NCI-H128 (cell line): ENCODE measurements around the gene ABLIM2.

Experiments
- DNase-seq: peaks from one replicate; lab custom pipeline; 2025; ENCODE audit not compliant: unreplicated experiment; lab: John Stamatoyannopoulos, UW

ABLIM2 gene

DNA sequence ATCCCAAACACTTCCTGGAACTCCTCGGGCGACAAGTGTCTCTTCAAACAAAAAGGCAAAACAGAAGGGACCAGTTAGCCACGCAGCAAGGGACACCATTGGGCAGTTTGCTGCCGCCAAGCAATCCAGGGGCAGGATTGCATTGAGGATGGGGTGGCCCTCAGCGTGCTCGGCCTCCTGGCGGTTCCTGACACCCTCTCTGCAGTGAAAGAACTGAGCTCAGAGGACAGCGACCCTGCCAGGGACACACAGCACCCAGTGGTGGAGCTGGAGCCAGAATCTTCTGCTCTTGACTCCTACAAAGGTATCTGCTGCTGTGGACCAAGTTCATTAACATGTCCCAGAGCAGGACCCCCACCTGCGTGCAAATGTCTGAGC lies 191.6 kb downstream of the ABLIM2 start:
- no peak for DNase-seq

DNA sequence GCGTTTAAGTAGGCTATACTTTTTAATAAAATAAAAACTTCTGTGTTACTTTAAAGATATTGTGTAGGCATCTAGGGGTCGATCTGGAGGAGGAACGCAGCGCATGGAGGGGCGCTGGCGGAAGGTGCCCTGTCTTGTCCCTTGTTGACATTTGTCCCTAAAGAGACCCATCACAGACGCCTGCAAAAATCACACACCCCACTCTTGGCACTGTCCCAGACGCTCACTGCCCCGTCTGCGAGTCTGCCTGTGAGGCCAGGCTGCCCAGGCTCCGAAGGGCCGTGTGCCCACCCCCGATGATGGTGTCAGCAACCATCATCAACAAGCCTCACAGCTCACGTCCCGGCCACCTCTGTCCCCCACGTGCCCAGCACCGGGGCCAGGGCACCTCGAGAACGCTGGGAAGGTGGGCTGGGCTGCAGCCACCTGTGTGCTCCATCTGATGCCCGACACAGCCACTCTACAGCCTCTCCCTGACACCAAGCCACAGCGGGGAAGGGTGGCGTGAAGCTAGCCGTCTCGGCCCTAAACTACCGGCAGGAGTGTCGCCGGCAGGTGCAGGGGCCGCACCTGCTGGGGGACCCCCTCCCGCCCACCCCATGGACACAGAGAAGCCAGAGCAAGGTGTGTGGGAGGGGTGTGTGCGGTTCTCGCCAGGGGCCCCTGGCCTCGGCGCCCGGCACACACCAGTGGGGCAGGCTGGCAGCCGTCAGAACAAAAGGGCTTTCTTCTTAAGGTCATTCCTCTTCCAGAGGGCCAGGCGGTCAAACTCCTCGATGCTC lies 192.1 kb downstream of the ABLIM2 start:
- DNase-seq = no peak

DNA sequence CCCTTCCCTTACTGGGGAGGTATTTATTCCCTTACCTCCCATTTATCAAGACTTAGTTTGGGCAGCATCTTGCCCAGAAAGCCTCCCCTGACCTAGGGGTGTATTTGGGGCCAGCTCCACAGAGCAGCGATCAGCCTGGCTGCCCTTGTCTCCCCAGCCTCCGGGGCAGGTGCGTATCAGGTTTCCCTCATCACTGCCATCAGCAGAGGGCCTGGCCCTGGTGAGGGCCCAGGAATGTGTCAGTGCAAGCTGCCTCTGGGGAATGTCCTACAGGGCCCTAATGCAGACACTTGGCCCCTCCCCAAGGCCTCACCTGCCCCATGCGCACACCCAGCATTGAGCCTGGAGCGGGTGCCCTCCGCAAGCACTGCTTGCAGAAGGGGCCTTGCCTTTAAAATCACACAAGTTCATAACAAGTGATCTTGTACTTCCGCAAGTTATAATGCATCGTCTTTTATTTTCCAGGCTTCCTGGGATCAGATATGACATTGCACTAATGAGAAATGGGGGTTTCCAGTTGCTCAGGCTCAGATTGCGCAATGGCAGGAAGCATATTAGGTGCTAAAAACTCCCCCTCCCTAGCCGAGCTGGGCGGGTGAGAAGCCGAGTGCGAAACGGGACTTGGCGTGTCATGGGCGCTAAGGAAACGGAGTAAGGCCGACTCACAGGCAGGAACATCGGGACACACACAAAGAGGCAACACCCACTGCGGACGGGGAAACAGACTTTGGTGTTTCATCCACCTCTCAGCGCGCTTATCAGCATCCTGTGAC lies 193.5 kb downstream of the ABLIM2 start:
- no peak for DNase-seq

DNA sequence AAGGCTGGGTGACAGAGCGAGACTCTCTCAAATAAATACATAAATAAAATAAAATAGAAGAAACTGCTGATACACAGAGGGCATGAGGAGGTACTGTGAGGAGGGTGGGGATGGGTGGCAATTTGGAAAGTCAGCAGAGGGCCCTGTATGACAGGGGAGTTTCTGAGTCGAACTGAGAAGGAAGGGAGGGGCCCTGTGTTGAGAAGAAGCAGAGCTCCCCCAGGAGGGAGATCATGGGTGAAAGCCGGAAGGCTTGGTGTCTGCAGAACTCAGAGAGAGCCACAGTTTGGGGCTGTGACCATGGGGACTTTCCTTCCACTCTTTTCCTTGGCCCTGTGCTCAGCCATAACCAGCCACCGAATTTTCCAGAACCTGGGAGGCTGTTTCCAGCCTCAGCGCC lies 194.2 kb downstream of the ABLIM2 start:
- no peak for DNase-seq

DNA sequence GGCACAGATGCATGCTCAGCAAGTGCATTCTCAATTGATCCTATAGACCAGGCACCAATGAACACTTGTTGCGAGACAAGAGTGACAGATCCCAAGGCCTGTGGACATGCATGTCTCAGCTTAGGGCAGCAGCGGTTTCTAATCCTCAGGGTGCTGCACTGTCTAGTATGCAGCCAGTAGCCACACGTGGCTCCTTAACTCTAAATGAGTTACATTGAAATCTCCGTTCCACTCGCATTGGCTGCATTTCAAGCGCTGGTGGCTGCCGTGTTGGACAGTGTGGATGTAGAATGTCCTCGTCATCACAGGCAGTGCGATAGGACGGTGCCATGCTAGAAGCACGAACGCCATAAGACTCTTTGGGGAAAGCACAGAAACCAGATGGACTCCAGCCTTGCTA lies 194.9 kb downstream of the ABLIM2 start:
- DNase-seq = no peak

DNA sequence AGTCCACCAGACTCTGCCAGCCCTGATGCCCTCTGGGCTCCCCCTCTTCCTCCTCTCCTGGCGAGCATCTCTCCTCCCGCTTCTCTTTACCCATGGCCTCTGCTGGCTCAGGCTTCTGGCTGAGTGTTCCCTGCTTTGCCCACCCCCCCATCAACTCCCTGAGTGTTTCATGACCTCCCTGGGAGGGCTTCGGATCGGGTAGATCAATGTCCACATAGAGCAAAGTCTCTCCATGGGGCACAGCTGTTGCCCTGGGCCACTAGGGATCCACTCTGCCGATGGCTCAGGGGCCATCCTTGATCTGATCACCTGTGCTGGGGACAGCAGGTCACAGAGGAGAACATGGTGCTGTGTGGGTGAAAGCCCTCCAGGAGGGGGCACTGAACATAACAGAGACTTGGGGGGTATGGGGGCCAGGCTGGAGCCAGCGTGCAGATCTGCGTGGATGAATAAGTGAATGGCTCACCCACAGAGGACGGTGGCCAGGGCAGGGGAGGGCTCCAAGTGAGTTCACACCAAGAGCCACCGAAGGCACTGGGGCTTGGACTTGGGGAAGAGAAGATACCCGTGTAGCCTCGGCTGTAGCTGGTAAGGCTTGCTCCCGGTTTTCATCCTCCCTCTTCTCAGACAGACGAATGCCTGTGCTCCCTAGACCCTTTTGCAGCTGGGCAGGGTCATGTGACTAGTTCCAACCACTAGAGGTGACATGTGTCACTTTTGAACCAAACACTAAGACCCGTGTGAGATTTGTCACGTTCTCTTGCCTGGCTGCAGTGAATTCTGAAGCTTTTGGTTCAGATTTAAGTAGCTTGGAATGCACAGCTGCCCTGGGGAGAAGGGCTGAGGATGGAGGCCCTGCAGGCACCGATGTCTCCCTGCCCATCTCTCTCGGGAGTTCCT lies 195.8 kb downstream of the ABLIM2 start:
- no peak for DNase-seq

DNA sequence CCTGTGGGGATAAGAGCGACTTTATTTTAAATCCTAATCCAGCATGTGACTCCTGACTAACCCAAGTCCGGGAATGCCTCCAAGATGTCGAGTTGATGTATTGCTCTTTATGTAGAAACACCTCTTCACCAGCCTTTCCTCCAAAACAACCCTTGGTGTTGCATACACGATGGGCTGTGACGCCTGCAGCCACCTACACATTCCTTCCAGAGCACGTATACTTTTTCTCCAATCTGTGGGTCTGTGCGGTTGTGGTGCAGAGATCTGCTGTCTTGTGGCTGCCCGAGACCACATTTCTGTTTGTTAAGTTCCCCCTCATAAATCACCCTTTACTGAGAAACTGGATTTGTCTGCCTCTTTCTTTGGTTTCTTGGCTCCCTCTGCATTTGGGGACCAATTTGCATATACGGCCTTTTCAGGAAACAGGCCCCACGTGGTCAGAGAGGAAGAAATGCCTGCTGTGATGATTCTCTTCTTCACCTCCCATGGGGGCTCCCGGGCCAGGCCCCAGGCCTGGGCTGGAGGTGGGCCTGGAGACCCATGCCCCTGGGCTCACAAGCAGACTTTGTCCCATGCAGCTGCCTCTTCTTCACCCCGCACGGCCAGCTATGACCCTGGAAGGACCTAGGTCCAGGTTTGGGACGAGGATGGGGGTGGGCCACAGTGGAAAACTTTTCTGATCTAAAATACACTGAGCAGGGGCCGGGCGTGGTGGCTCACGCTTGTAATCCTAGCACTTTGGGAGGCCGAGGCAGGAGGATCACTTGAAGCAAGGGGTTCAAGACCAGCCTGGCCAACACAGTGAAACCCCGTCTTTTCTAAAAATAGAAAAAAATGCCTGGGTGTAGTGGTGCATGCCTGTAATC lies 197.6 kb downstream of the ABLIM2 start:
- no peak for DNase-seq

DNA sequence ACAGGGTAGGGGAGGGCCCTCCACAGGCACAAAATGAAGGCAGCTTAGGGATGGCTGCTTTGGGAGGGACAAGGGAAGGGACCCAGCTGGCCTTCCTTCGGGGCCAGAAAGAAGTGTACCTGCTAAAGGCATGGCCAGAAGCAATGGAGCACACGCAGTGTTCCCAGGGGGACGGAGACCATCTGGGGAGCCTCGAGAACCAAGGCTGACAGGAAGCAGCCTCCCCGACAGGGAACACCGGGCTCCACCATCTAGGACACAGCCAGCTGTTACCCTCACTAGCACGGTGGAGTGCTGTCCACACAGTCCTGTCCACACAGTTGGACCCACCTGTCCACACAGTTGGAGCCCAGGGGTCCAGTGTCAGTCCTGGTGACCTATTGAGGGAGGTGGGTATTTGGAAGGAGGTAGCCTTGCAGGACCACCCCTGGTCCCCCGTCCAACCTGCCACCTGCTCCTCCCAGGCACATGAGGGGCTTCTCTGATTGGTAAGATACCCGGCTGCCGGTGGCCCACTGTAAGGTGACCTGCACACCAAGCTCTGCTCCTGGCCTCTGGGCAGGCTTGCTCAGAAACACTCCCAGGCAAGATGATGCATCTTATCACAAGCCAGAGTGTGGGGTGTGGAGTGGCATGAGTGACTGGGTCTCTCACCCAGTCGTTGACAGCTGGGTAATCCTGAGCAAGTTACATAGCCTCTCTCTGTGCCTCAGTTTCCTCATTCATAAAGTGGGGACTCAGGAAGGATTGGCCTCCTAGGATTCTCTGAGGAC lies 198.4 kb downstream of the ABLIM2 start:
- no peak for DNase-seq

DNA sequence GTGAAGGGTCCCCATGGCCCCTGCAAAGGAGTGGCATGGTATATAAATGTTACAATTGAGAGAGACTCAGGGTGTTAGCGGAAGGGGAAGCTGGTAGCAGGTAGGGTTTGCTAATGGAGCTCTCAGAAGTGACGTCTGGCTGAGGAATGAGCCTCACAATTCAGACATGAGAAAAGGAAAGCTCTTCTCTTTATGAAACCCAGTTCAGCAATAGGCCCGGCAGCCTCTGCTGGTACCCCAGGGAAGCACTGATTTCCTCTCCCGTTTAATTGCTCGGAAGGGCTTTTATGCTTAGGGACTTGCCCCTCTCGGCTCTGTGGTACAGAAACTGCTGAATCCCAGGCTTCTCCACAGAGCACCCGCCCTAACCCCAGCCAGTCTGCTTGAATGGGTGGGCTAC lies 199.5 kb downstream of the ABLIM2 start:
- DNase-seq = no peak

DNA sequence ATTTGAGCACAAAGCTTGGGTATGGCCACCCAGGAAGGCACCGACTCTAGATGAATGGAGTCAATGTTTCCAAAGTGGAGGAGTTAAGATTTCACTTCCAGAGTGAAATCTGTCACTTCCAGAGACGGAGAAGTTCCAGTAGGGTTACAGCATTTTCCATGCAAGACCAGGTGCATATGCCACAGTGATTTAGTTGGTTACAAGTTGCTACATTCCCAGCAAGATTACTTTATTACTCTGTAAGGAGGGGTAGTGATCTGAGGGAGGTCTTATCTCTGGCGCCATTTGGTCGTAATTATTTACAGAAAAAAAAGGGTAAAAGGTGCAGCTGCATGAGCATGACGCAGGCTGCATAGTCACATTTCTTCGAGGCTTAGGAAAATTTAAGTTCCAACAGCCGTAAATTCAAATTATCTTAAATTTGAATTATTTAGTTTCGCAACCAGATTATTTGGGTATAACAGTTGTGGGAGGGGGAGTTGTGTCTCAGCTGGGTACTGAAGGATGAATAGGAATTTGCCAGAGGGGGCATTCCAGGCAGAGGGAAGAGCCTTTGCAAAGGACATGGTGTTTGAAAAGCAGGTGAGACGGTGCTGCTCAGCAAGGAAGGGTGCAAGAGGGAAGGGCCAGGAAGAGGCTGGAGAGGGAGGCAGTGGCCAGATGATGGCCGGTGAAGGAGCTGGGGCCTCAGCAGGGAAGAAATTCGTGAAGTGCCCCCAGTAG lies 201.5 kb downstream of the ABLIM2 start:
- no peak for DNase-seq

DNA sequence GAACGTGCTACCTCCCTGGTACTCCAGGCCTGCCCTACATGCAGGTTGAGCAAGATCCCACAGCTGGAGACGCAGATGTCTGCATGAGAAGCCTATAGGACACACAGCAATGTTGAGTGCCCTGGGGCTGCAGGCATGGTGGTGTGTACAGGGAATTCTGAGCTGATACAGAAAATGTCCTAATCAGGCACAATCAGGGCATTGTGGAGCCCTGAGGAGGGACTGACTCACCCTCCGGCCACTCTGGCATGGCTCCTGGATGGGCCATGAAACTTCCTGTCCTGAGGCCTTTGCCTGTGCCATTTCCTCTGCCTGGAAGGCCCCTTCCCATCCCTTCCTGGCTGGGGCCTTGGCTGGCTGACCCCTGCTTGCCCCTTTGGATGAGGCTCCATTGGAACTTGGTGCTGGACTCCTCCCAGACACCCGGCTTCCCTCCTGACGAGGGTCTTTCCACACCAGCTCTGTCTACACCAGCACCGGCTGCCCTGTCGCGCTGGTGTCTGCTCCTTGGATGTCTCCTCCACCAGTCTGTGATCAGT lies 202.3 kb downstream of the ABLIM2 start:
- DNase-seq = no peak

DNA sequence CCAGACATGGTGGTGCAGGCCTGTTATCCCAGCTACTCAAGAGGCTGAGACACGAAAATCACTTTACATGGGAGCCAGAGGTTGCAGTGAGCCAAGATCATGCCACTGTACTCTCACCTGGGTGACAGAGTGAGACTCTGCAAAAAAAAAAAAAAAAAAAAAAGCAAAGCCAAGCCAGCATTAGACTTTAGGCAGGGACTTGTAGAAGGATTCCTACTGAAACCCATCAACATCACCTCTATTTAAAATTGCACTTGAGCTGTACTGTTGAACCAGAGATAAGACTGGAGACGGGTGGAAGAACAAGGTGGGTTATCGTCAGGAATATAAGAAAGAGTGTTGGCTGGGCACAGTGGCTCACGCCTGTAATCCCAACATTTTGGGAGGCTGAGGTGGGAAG lies 203.2 kb downstream of the ABLIM2 start:
- no peak for DNase-seq

DNA sequence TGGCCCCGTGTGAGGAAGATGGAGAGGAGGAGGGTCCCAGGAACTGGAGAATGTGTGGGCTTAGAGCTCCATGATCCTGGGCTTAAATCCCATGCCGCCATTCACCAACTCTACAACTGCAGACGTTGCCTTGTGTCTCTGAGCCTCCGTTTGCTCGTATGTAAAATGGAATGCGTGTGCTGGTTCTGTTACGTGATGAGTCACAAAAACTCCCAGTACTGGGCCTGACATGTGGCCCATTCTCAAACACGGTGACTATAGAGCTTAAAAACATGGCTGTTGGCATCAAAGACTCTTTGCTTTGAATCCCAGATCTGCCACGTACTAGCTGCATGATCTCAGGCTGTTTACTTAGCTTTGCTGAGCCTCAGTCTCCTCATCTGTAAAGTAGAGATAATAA lies 206.0 kb downstream of the ABLIM2 start:
- DNase-seq = no peak

DNA sequence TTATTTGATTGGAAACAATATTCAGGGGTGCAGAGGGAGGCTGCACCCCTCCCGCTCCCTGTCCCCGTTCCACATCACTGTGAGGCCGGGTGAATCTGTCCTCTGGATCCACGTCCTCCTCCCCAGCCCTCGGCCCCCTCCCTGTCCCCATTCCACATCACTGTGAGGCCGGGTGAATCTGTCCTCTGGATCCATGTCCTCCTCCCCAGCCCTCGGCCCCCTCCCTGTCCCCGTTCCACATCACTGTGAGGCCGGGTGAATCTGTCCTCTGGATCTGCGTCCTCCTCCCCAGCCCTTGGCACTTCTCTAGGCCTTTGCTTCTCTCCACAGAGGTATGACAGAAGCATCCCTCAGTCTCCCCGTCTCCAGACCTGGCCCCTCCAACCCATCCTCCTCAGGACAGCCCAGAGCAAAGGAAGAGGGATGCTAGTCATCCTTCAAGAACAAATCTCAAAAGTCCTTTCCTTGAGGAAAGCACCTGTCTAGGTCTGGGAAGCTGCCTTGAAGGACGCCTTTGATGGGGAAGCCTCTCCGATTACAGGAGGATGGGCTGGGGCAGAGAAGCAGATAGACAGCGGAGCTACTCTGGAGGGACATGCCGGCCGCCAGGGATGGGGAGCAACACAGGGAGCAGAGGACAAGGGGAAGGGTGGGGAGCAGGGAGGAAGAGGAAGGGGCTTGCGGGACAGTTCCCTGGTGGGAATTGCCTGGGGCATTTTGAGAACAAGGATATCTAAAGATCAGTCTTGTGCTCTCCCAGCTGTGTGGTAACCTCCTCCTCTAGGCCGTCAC lies 208.1 kb downstream of the ABLIM2 start:
- DNase-seq = no peak

DNA sequence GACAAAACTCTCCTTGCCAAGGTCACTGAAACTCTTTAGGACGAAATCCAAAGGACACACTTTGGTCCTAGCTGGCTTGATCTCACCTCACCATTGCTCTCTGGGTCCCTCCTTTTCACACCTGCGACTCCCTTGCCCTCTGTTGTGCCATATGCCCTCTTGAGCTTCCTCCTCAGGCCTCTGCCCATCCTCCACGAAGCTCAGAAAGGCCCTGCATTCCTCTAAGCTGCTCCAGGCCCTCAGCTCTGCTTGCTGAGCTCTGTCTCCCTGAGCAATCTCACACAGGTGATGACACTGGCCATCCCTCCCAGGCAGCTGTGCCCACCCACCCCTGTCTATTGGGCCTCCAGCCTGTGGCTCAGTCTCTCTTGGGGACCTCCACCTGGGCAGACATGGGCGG lies 208.9 kb downstream of the ABLIM2 start:
- DNase-seq = no peak

DNA sequence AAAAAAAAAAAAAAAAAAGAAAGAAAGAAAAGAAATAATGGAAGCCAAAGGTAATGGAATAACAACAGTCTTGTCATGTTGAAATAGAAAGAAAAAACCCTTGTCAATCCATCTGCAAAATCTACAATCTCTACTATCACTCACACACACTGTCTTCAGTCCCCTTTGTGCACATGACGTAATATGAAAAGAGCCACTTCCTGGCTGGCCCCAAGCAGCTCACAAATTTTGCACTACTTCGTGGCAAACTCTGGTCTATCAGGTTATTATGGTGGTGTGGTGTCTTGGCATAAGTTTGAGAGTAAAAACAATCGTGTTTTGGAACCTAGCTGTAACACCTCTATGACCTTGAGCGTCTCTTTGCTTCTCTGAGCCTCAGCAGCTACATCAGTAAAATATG lies 210.7 kb downstream of the ABLIM2 start:
- no peak for DNase-seq

DNA sequence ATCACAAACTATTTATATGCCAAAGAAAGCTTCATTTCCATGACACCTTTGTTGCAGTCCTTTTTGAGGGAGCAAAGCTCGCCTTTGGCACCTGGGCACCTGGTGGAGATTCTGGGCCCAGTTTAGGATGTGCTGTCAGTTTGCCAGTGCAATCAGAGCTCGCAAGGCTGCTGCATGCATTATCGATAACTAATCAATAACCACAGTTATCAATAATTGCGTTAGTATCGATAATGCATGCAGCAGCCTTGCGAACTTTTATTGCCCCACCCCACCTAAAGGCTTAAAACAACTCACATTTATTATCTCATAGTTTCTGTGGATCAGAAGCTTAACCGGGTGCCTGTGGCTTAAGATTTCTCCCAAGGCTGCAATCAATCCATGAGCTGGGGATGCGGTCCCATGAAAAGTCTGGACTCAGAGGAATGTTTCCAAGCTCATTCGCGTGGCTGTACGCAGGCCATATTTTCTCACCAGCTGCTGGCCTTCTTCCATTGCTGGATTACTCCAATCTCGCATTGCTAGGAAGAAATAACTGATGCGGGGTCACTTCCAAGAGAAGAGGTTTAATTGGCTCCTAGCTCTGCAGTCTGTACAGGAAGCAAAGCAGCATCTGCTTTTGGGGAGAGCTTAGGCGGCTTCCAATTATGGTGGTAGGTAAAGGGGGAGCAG lies 212.8 kb downstream of the ABLIM2 start:
- no peak for DNase-seq
